ENCODE measurements around the gene MYO3B.

GRCh38 chr2:170566138-170566537, 388.2 kb downstream of the MYO3B start:
- TF ChIP-seq GATA3 (IDR thresholded peaks at IDR 0.05; ENCODE audit: low read depth, low read length), result no peak
- no peak for TF ChIP-seq GATA2 (IDR thresholded peaks at IDR 0.05; ENCODE audit: low read depth, low read length)
